GM19099 (cell line): ENCODE results near the gene ZFYVE21.

Experiments used
- POLR2A ChIP-seq: IDR thresholded peaks from 3 replicates; pipeline ENCODE4 v1.6.1; 2011; ENCODE audit warnings: low read depth; ENCODE audit not compliant: insufficient read length; ENCODE audit errors: extremely low read depth

ZFYVE21 gene

GRCh38 chr14:103732868-103733620, 17.4 kb downstream of the ZFYVE21 start:
- no peak for TF ChIP-seq POLR2A

GRCh38 chr14:103733651-103734050, 18.0 kb downstream of the ZFYVE21 start:
- TF ChIP-seq POLR2A: no peak

- TF ChIP-seq POLR2A: no peak
Measured at GRCh38 chr14:103734081-103734888, 18.7 kb downstream of the ZFYVE21 start.

GRCh38 chr14:103735022-103735421, 19.4 kb downstream of the ZFYVE21 start:
- TF ChIP-seq POLR2A: no peak

GRCh38 chr14:103735439-103735814, 19.8 kb downstream of the ZFYVE21 start:
- no peak for TF ChIP-seq POLR2A

- no peak for TF ChIP-seq POLR2A
Measured at GRCh38 chr14:103735815-103736545, 20.4 kb downstream of the ZFYVE21 start.

- no peak for TF ChIP-seq POLR2A
Measured at GRCh38 chr14:103736546-103737431, 21.2 kb downstream of the ZFYVE21 start.

- no peak for TF ChIP-seq POLR2A
Measured at GRCh38 chr14:103737432-103738045, 21.9 kb downstream of the ZFYVE21 start.

GRCh38 chr14:103738166-103738565, 22.6 kb downstream of the ZFYVE21 start:
- no peak for TF ChIP-seq POLR2A

GRCh38 chr14:103738701-103739451, 23.3 kb downstream of the ZFYVE21 start:
- no peak for TF ChIP-seq POLR2A

- TF ChIP-seq POLR2A: no peak
Measured at GRCh38 chr14:103739466-103739792, 23.8 kb downstream of the ZFYVE21 start.

GRCh38 chr14:103739793-103740501, 24.3 kb downstream of the ZFYVE21 start:
- TF ChIP-seq POLR2A: no peak
